Activated CD8-positive, alpha-beta T cell treated with anti-CD3 and anti-CD28 coated beads for 36 hours (primary cell): ENCODE results near the gene NUP98. TPM values are rescaled to one million over a fixed set of nuclear protein-coding genes. Genes with fewer than 3 reads are reported as not detected.

Experiments used
- ATAC-seq: fragments of 200-7000 bp; cut with Tn5 transposase; one replicate; pipeline ENCODE4 v1.10.0; 2021; ENCODE audit warnings: mild to moderate bottlenecking, moderate library complexity
- CTCF ChIA-PET: fragments of 350-600 bp; sonication (Branson Sonifier 250); formaldehyde crosslinking; loops from one replicate; lab custom pipeline; 2021; ENCODE audit warnings: antibody characterized with exemption; lab: Charles Lee
- POLR2A ChIA-PET: fragments of 350-600 bp; sonication (Branson Sonifier 250); formaldehyde crosslinking; loops from one replicate; lab custom pipeline; 2021; ENCODE audit warnings: antibody characterized with exemption; lab: Charles Lee
- DNase-seq: peaks from one replicate; pipeline ENCODE4 v3.0.0-alpha.2; 2020
- H3K27ac Mint-ChIP-seq: one replicate; pipeline ENCODE4 v1.8.0; 2021; ENCODE audit warnings: mild to moderate bottlenecking, mixed read lengths
- H3K27me3 Mint-ChIP-seq: one replicate; pipeline ENCODE4 v1.8.0; 2021; ENCODE audit warnings: mixed read lengths
- H3K36me3 Mint-ChIP-seq: one replicate; pipeline ENCODE4 v1.8.0; 2021; ENCODE audit warnings: low read depth, mixed read lengths
- H3K4me1 Mint-ChIP-seq: one replicate; pipeline ENCODE4 v1.8.0; 2021; ENCODE audit warnings: low read depth, mixed read lengths
- H3K4me3 Mint-ChIP-seq: one replicate; pipeline ENCODE4 v1.8.0; 2021; ENCODE audit warnings: mild to moderate bottlenecking, moderate library complexity, mixed read lengths
- H3K9me3 Mint-ChIP-seq: one replicate; pipeline ENCODE4 v1.8.0; 2021; ENCODE audit warnings: mixed read lengths
- intact Hi-C: fragments of 100-400 bp; cut with micrococcal nuclease; formaldehyde crosslinking; loops from one replicate; pipeline ENCODE4 v1.10.0; 2022
- total RNA-seq, 2 experiments: library from RNA; stranded (reverse); gene quantifications; one replicate each; pipeline ENCODE4 v1.2.3, GENCODE V29; 2021
- TF ChIP-seq, protein P1 (sequence below): fragments of 200-600 bp; IDR thresholded peaks from one replicate; pipeline ENCODE4 v1.8.0; 2022; ENCODE audit warnings: antibody characterized with exemption, mild to moderate bottlenecking

Gene NUP98
- total RNA-seq, 2 experiments from 2014 or later, result 88.4 to 89.9 TPM

GRCh38 chr11:3799143-3799542 is 1.8 kb upstream of the NUP98 start:
- ATAC-seq, result no peak
- H3K4me3 Mint-ChIP-seq, result peak overlapping the region; percentile 90
- POLR2A ChIA-PET, result interaction anchor here (1.3 to 3.5 kb wide), 5 partner anchors 9 to 80 kb away, joined by 3 to 25 read pairs (median 5); partner anchors contain the start of gene PGAP2

GRCh38 chr11:3796801-3797328 is 489 bp downstream of the NUP98 start:
- intact Hi-C loops, result loop anchor here (5.0 kb wide), 1 partner anchor 40 kb away; no protein-coding TSS in a partner anchor
- CTCF ChIA-PET, result interaction anchor here (1.1 to 1.9 kb wide), 3 partner anchors 11 to 12 kb away, joined by 6 to 8 read pairs (median 6); partner anchors contain the start of gene PGAP2
- POLR2A ChIA-PET, result interaction anchor here (1.6 to 3.5 kb wide), 3 partner anchors 11 to 44 kb away, joined by 3 to 25 read pairs (median 9); partner anchors contain the start of genes PGAP2 and RHOG
- Mint-ChIP-seq H3K4me3 (peak overlapping the region; percentile 90), H3K4me1 (peaks cover 45% of the 10 kb centered on the region), H3K27ac (peak overlapping the region; percentile 99), H3K36me3 (peaks cover 39% of the 10 kb centered on the region), H3K9me3 (no peaks in the 10 kb centered on the region), H3K27me3 (no peaks in the 10 kb centered on the region)
- TF ChIP-seq, protein P1, sequence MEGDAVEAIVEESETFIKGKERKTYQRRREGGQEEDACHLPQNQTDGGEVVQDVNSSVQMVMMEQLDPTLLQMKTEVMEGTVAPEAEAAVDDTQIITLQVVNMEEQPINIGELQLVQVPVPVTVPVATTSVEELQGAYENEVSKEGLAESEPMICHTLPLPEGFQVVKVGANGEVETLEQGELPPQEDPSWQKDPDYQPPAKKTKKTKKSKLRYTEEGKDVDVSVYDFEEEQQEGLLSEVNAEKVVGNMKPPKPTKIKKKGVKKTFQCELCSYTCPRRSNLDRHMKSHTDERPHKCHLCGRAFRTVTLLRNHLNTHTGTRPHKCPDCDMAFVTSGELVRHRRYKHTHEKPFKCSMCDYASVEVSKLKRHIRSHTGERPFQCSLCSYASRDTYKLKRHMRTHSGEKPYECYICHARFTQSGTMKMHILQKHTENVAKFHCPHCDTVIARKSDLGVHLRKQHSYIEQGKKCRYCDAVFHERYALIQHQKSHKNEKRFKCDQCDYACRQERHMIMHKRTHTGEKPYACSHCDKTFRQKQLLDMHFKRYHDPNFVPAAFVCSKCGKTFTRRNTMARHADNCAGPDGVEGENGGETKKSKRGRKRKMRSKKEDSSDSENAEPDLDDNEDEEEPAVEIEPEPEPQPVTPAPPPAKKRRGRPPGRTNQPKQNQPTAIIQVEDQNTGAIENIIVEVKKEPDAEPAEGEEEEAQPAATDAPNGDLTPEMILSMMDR, result no peak
- ATAC-seq (peak; percentile 27), DNase-seq (no peak)

More at GRCh38 chr11:3799143-3799542, 1.8 kb upstream of the NUP98 start:
- intact Hi-C loops, result loop anchor here (5.0 kb wide), 1 partner anchor 38 kb away; no protein-coding TSS in a partner anchor
- no peaks in the 10 kb centered on the region for H3K27me3 Mint-ChIP-seq
- H3K4me1 Mint-ChIP-seq, result peaks cover 37% of the 10 kb centered on the region
- H3K27ac Mint-ChIP-seq, result peak overlapping the region; percentile 99
- TF ChIP-seq, protein P1, result no peak
- DNase-seq, result no peak
- H3K36me3 Mint-ChIP-seq, result peaks cover 26% of the 10 kb centered on the region
- no peaks in the 10 kb centered on the region for H3K9me3 Mint-ChIP-seq
- CTCF ChIA-PET, result interaction anchor here (1.1 to 3.2 kb wide), 3 partner anchors 9 to 274 kb away, joined by 3 to 33 read pairs (median 10); partner anchors contain the start of gene PGAP2

GRCh38 chr11:3796346-3796745 is 1.0 kb downstream of the NUP98 start:
- TF ChIP-seq, protein P1, result no peak
- CTCF ChIA-PET, result interaction anchor here (1.1 to 1.9 kb wide), 6 partner anchors 10 to 277 kb away, joined by 3 to 8 read pairs (median 5); partner anchors contain the start of gene PGAP2
- ATAC-seq, result no peak
- Mint-ChIP-seq H3K4me1 (peaks cover 45% of the 10 kb centered on the region), H3K27me3 (no peaks in the 10 kb centered on the region), H3K9me3 (no peaks in the 10 kb centered on the region), H3K4me3 (peak overlapping the region; percentile 90), H3K36me3 (peaks cover 39% of the 10 kb centered on the region), H3K27ac (peak overlapping the region; percentile 99)
- POLR2A ChIA-PET, result interaction anchor here (1.0 to 2.5 kb wide), 4 partner anchors 9 to 45 kb away, joined by 3 to 9 read pairs (median 4); partner anchors contain the start of gene RHOG
- DNase-seq, result no peak
- intact Hi-C loops, result loop anchor here (5.0 kb wide), 1 partner anchor 41 kb away; no protein-coding TSS in a partner anchor

DNA sequence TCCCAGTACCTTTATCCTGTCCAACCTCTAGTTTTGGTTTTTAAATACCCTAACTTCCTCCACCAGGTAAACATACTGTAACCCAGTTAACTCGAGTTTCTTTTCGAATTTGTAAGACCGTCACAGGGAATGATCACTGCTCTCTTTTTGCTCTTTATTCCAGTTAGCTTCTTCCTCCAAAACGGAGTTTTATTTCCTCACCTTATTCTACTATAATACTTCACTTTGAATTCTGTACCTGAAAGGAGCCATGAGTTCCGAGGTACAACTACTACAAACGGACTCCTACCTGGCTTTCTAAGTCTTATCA is 1.4 kb downstream of the NUP98 start:
- intact Hi-C loops, result loop anchor here (5.0 kb wide), 1 partner anchor 41 kb away; no protein-coding TSS in a partner anchor
- H3K27me3 Mint-ChIP-seq, result no peaks in the 10 kb centered on the region
- H3K27ac Mint-ChIP-seq, result peak overlapping the region; percentile 99
- peaks cover 45% of the 10 kb centered on the region for H3K4me1 Mint-ChIP-seq
- ATAC-seq, result no peak
- TF ChIP-seq, protein P1, result no peak
- DNase-seq, result no peak
- H3K4me3 Mint-ChIP-seq, result peak overlapping the region; percentile 90
- ChIA-PET POLR2A (interaction anchor here (0.6 to 2.5 kb wide), 5 partner anchors 8 to 57 kb away, joined by 3 to 9 read pairs (median 3); partner anchors contain the start of gene RHOG), CTCF (interaction anchor here (1.1 to 1.9 kb wide), 6 partner anchors 10 to 277 kb away, joined by 3 to 8 read pairs (median 5); partner anchors contain the start of gene PGAP2)
- no peaks in the 10 kb centered on the region for H3K9me3 Mint-ChIP-seq
- peaks cover 41% of the 10 kb centered on the region for H3K36me3 Mint-ChIP-seq
